ENCODE measurements around the gene TOR1A.
"Not testable (repeated sequence)": the region's sequence is repeated elsewhere in the genome, so short reads cannot be mapped to it uniquely, and the experiment has no call there.

Gene TOR1A

DNA sequence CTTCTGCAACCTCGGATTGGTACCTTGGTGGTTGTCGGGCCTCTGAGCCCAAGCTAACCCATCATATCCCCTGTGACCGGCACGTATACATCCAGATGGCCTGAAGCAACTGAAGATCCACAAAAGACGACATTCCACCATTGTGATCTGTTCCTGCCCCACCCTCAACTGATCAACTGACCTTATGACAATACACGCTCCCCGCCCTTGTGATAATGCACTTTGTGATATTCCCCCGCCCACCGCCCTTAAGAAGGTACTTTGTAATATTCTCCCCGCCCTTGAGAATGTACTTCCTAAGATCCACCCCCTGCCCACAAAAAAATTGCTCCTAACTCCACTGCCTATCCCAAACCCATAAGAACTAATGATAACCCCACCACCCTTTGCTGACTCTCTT is 37.5 kb downstream of the TOR1A start:
- Histone ChIP-seq H3K14ac (ENCODE audit: low read length in 2 of 2) (no peak overlapping the region), H3K27me3 (ENCODE audit: control insufficient read depth in 1 of 2, insufficient read depth in 1 of 2, low read length in 2 of 2) (peaks cover 5 to 21% of the 10 kb centered on the region in 2 experiments), H2BK15ac (ENCODE audit: low read depth, poor library complexity, severe bottlenecking) (no peak overlapping the region), H4K8ac (ENCODE audit: low read length) (no peak overlapping the region), H3K9me3 (ENCODE audit: control insufficient read depth, low read length) (no peaks in the 10 kb centered on the region), H3K4me2 (ENCODE audit: low read length, poor library complexity, severe bottlenecking) (no peak overlapping the region), H3K23ac (ENCODE audit: low read length in 2 of 2) (no peak overlapping the region), H3K4me3 (ENCODE audit: insufficient read depth in 1 of 2, low read depth in 1 of 2, low read length in 2 of 2) (no peak overlapping the region), H3K36me3 (ENCODE audit: control insufficient read depth in 1 of 2, insufficient read depth in 2 of 2, low read depth in 1 of 2, low read length in 2 of 2) (no peaks in the 10 kb centered on the region), H2BK5ac (ENCODE audit: low read depth, low read length, poor library complexity, severe bottlenecking) (no peak overlapping the region), H3K4me1 (ENCODE audit: control insufficient read depth, insufficient read depth, low read depth, low read length) (peaks cover 2% of the 10 kb centered on the region), H3K27ac (ENCODE audit: low read length, poor library complexity, severe bottlenecking) (no peak overlapping the region), H2BK120ac (ENCODE audit: low read depth, low read length) (no peak overlapping the region), H3K18ac (ENCODE audit: low read depth in 1 of 2, low read length in 2 of 2) (no peak overlapping the region), H3K79me1 (replicated peaks; ENCODE audit: low read length, poor library complexity, severe bottlenecking) (no peaks in the 10 kb centered on the region), H2AFZ (ENCODE audit: low read depth, low read length) (no peak overlapping the region), H2BK12ac (ENCODE audit: low read length in 2 of 2) (no peak overlapping the region), H2AK5ac (ENCODE audit: low read length, severe bottlenecking) (no peak overlapping the region), H3K9ac (ENCODE audit: low read length) (no peak overlapping the region), H4K91ac (ENCODE audit: low read length) (no peak overlapping the region), H3K4ac (ENCODE audit: low read depth in 1 of 2, low read length in 2 of 2) (no peak overlapping the region)
- 90% methylated on average over 10 of the region's 10 CpGs for WGBS
- DNase-seq, result no peak

GRCh38 chr9:129785866-129786265 is 38.1 kb downstream of the TOR1A start:
- no peak overlapping the region for H3K4ac ChIP-seq (ENCODE audit: low read depth in 1 of 2, low read length in 2 of 2)
- no peak overlapping the region for H4K8ac ChIP-seq (ENCODE audit: low read length)
- no peak overlapping the region for H3K4me3 ChIP-seq (ENCODE audit: insufficient read depth in 1 of 2, low read depth in 1 of 2, low read length in 2 of 2)
- no peak overlapping the region for H3K23ac ChIP-seq (ENCODE audit: low read length in 2 of 2)
- H2BK12ac ChIP-seq (ENCODE audit: low read length in 2 of 2), result no peak overlapping the region
- no peak overlapping the region for H2BK120ac ChIP-seq (ENCODE audit: low read depth, low read length)
- no peak overlapping the region for H4K91ac ChIP-seq (ENCODE audit: low read length)
- H2AFZ ChIP-seq (ENCODE audit: low read depth, low read length), result no peak overlapping the region
- WGBS, result no CpG with 5 or more reads among the region's 1 CpG
- H3K9ac ChIP-seq (ENCODE audit: low read length), result no peak overlapping the region
- no peak overlapping the region for H2BK15ac ChIP-seq (ENCODE audit: low read depth, poor library complexity, severe bottlenecking)
- H2BK5ac ChIP-seq (ENCODE audit: low read depth, low read length, poor library complexity, severe bottlenecking), result no peak overlapping the region
- no peak overlapping the region for H3K27ac ChIP-seq (ENCODE audit: low read length, poor library complexity, severe bottlenecking)
- H3K4me1 ChIP-seq (ENCODE audit: control insufficient read depth, insufficient read depth, low read depth, low read length), result peaks cover 2% of the 10 kb centered on the region
- no peaks in the 10 kb centered on the region for H3K79me1 ChIP-seq (replicated peaks; ENCODE audit: low read length, poor library complexity, severe bottlenecking)
- DNase-seq, result no peak
- no peaks in the 10 kb centered on the region for H3K36me3 ChIP-seq (ENCODE audit: control insufficient read depth in 1 of 2, insufficient read depth in 2 of 2, low read depth in 1 of 2, low read length in 2 of 2)
- no peaks in the 10 kb centered on the region for H3K9me3 ChIP-seq (ENCODE audit: control insufficient read depth, low read length)
- H3K18ac ChIP-seq (ENCODE audit: low read depth in 1 of 2, low read length in 2 of 2), result no peak overlapping the region
- H2AK5ac ChIP-seq (ENCODE audit: low read length, severe bottlenecking), result no peak overlapping the region
- no peak overlapping the region for H3K14ac ChIP-seq (ENCODE audit: low read length in 2 of 2)
- peaks cover 5 to 21% of the 10 kb centered on the region in 2 experiments for H3K27me3 ChIP-seq (ENCODE audit: control insufficient read depth in 1 of 2, insufficient read depth in 1 of 2, low read length in 2 of 2)
- H3K4me2 ChIP-seq (ENCODE audit: low read length, poor library complexity, severe bottlenecking), result no peak overlapping the region

DNA sequence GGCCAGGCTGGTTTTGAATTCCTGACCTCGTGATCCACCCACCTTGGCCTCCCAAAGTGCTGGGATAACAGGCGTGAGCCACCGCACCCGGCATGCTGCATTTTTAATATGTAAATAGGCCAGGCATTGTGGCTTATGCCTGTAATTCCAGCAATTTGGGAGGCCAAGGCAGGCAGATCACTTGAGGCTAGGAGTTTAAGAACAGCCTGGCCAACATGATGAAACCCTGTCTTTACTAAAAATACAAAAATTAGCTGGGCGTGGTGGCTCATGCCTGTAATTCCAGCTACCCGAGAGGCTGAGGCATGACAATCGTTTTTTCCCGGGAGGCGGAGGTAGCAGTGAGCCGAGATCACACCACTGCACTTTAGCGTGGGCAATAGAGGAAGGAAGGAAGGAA is 39.0 kb downstream of the TOR1A start:
- not testable (repeated sequence) for H2AK5ac ChIP-seq (ENCODE audit: low read length, severe bottlenecking); H3K9me3 ChIP-seq (ENCODE audit: control insufficient read depth, low read length); H3K4me2 ChIP-seq (ENCODE audit: low read length, poor library complexity, severe bottlenecking); H3K23ac ChIP-seq (ENCODE audit: low read length in 2 of 2); H3K4ac ChIP-seq (ENCODE audit: low read depth in 1 of 2, low read length in 2 of 2); H4K91ac ChIP-seq (ENCODE audit: low read length); H2BK15ac ChIP-seq (ENCODE audit: low read depth, poor library complexity, severe bottlenecking); H3K27ac ChIP-seq (ENCODE audit: low read length, poor library complexity, severe bottlenecking); H3K18ac ChIP-seq (ENCODE audit: low read depth in 1 of 2, low read length in 2 of 2); H2BK5ac ChIP-seq (ENCODE audit: low read depth, low read length, poor library complexity, severe bottlenecking); H2AFZ ChIP-seq (ENCODE audit: low read depth, low read length); H2BK12ac ChIP-seq (ENCODE audit: low read length in 2 of 2); DNase-seq; H4K8ac ChIP-seq (ENCODE audit: low read length); H3K36me3 ChIP-seq (ENCODE audit: control insufficient read depth in 1 of 2, insufficient read depth in 2 of 2, low read depth in 1 of 2, low read length in 2 of 2); H2BK120ac ChIP-seq (ENCODE audit: low read depth, low read length); H3K4me1 ChIP-seq (ENCODE audit: control insufficient read depth, insufficient read depth, low read depth, low read length); H3K14ac ChIP-seq (ENCODE audit: low read length in 2 of 2); H3K4me3 ChIP-seq (ENCODE audit: insufficient read depth in 1 of 2, low read depth in 1 of 2, low read length in 2 of 2); H3K79me1 ChIP-seq (replicated peaks; ENCODE audit: low read length, poor library complexity, severe bottlenecking); H3K9ac ChIP-seq (ENCODE audit: low read length)
- WGBS, result 84% methylated on average over 11 of the region's 11 CpGs
- H3K27me3 ChIP-seq (ENCODE audit: control insufficient read depth in 1 of 2, insufficient read depth in 1 of 2, low read length in 2 of 2), result peaks cover 5 to 23% of the 10 kb centered on the region in 2 experiments

DNA sequence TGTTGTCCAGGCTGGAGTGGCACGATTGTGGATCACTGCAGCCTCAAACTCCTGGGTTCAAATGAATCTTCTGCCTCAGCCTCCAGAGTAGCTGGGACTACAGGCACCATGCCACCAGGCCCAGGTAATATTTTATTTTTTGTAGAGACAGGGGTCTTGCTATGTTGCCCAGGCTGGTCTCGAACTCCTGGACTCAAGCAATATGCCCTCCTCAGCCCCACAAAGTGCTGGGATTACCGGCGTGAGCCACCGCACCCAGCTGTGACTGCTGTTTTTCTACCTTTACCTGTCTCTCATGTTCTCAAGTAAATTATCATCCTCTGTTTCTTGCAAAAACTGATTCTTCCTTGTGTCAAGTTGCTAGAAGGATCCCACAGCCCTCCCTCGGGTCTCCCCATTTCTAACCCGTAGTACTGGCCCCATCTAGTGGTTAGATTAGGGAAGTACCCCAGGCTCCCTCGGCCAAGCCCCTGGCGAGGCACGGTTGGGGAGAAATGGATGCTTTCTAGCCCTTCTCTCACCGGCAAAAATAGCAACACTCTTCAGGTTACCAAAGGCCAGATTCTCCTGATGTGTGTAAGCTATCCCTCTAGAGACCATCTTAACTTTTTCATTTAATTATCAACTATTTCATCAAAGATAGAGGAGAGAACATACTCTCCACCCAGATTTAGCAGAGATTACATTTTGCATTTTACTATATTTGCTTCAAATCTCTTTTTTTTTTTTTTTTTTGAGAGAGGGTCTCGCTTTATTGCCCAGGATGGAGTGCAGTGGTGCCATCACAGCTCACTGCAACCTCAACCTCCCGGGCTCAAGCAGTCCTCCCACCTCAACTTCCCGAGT is 40.2 kb downstream of the TOR1A start:
- Histone ChIP-seq H3K4me3 (ENCODE audit: insufficient read depth in 1 of 2, low read depth in 1 of 2, low read length in 2 of 2) (no peak overlapping the region), H3K4ac (ENCODE audit: low read depth in 1 of 2, low read length in 2 of 2) (no peak overlapping the region), H3K4me1 (ENCODE audit: control insufficient read depth, insufficient read depth, low read depth, low read length) (peaks cover 2% of the 10 kb centered on the region), H3K18ac (ENCODE audit: low read depth in 1 of 2, low read length in 2 of 2) (peak overlapping the region in 1 of 2 experiments; percentile 48), H3K23ac (ENCODE audit: low read length in 2 of 2) (no peak overlapping the region), H2BK12ac (ENCODE audit: low read length in 2 of 2) (peak overlapping the region in 1 of 2 experiments; percentile 75), H2BK15ac (ENCODE audit: low read depth, poor library complexity, severe bottlenecking) (peak overlapping the region; percentile 67), H3K9ac (ENCODE audit: low read length) (peak overlapping the region; percentile 36), H4K8ac (ENCODE audit: low read length) (no peak overlapping the region), H2AK5ac (ENCODE audit: low read length, severe bottlenecking) (no peak overlapping the region), H2BK5ac (ENCODE audit: low read depth, low read length, poor library complexity, severe bottlenecking) (no peak overlapping the region), H3K79me1 (replicated peaks; ENCODE audit: low read length, poor library complexity, severe bottlenecking) (no peaks in the 10 kb centered on the region), H3K27me3 (ENCODE audit: control insufficient read depth in 1 of 2, insufficient read depth in 1 of 2, low read length in 2 of 2) (peaks cover 5 to 24% of the 10 kb centered on the region in 2 experiments), H4K91ac (ENCODE audit: low read length) (no peak overlapping the region), H3K27ac (ENCODE audit: low read length, poor library complexity, severe bottlenecking) (no peak overlapping the region), H2BK120ac (ENCODE audit: low read depth, low read length) (peak overlapping the region; percentile 15), H2AFZ (ENCODE audit: low read depth, low read length) (no peak overlapping the region), H3K36me3 (ENCODE audit: control insufficient read depth in 1 of 2, insufficient read depth in 2 of 2, low read depth in 1 of 2, low read length in 2 of 2) (no peaks in the 10 kb centered on the region), H3K9me3 (ENCODE audit: control insufficient read depth, low read length) (no peaks in the 10 kb centered on the region), H3K14ac (ENCODE audit: low read length in 2 of 2) (no peak overlapping the region), H3K4me2 (ENCODE audit: low read length, poor library complexity, severe bottlenecking) (no peak overlapping the region)
- 37% methylated on average over 13 of the region's 14 CpGs for WGBS
- DNase-seq, result peak; percentile 77
